Common myeloid progenitor, CD34-positive (primary cell): ENCODE measurements around the gene TNKS2.
"Not testable (repeated sequence)": the region's sequence is repeated elsewhere in the genome, so short reads cannot be mapped to it uniquely, and the experiment has no call there.

Source experiments
- CTCF ChIA-PET: fragments of 350-600 bp; sonication (Branson Sonifier 250); formaldehyde crosslinking; loops from one replicate; lab custom pipeline; 2021; ENCODE audit warnings: antibody characterized with exemption; lab: Charles Lee
- POLR2A ChIA-PET: fragments of 350-600 bp; sonication (Branson Sonifier 250); formaldehyde crosslinking; loops from one replicate; lab custom pipeline; 2021; ENCODE audit warnings: antibody characterized with exemption; lab: Charles Lee
- DNase-seq, 3 donors: peaks; one replicate each; pipeline versions ENCODE4 v3.0.0 to v3.0.0-alpha.2; 2013
- H3K27ac ChIP-seq, 2 experiments: 1 replicate in 1 of 2; 2 replicates in 1 of 2; pipeline ENCODE4 v1.7.0; 2013; ENCODE audit warnings: inconsistent platforms in 2 of 2, low read length in 2 of 2, mild to moderate bottlenecking in 2 of 2, low read depth in 1 of 2, moderate library complexity in 1 of 2; ENCODE audit not compliant: severe bottlenecking in 2 of 2, insufficient read depth in 1 of 2, poor library complexity in 1 of 2
- H3K27me3 ChIP-seq, 5 experiments: replicated peaks in 2 of 5; 1 replicate in 3 of 5; 2 replicates in 2 of 5; pipeline versions ENCODE4 v1.6.1 to v1.7.0; 2013; ENCODE audit warnings: low read length in 4 of 5, mild to moderate bottlenecking in 2 of 5, moderate library complexity in 2 of 5, inconsistent platforms in 1 of 5; ENCODE audit not compliant: insufficient read depth in 5 of 5, control insufficient read depth in 4 of 5
- H3K36me3 ChIP-seq, 4 experiments: 1 replicate in 2 of 4; 2 replicates in 2 of 4; pipeline versions ENCODE4 v1.6.1 to v1.7.0; 2013; ENCODE audit warnings: low read length in 3 of 4, control low read depth in 1 of 4, mild to moderate bottlenecking in 1 of 4; ENCODE audit not compliant: control insufficient read depth in 4 of 4, insufficient read depth in 4 of 4
- H3K4me1 ChIP-seq, 4 experiments: 1 replicate in 3 of 4; 2 replicates in 1 of 4; pipeline versions ENCODE4 v1.6.1 to v1.7.1; 2013; ENCODE audit warnings: low read length in 3 of 4, mild to moderate bottlenecking in 3 of 4, control low read depth in 1 of 4, inconsistent platforms in 1 of 4, moderate library complexity in 1 of 4; ENCODE audit not compliant: control insufficient read depth in 4 of 4, insufficient read depth in 4 of 4; ENCODE audit errors: control extremely low read depth in 1 of 4
- H3K4me3 ChIP-seq, 7 experiments: 1 replicate in 4 of 7; 2 replicates in 3 of 7; pipeline versions ENCODE4 v1.5.1 to v1.7.0; 2013; ENCODE audit warnings: mild to moderate bottlenecking in 7 of 7, low read length in 6 of 7, moderate library complexity in 6 of 7, inconsistent platforms in 2 of 7, low read depth in 2 of 7, control low read depth in 1 of 7; ENCODE audit not compliant: insufficient read depth in 4 of 7, control insufficient read depth in 1 of 7; ENCODE audit errors: extremely low read depth in 1 of 7
- H3K9me3 ChIP-seq, 5 experiments: 1 replicate in 4 of 5; 2 replicates in 1 of 5; pipeline versions ENCODE4 v1.6.1 to v1.7.1; 2013; ENCODE audit warnings: low read length in 4 of 5, mild to moderate bottlenecking in 2 of 5, inconsistent platforms in 1 of 5, low read depth in 1 of 5, moderate library complexity in 1 of 5; ENCODE audit not compliant: control insufficient read depth in 4 of 5, insufficient read depth in 2 of 5; ENCODE audit errors: control extremely low read depth in 1 of 5
- WGBS: methylation state at CpG from one replicate; pipeline ENCODE4 v1.1.5; 2013; ENCODE audit not compliant: insufficient coverage; 5-methylcytosine and 5-hydroxymethylcytosine counted together

TNKS2 gene

GRCh38 chr10:91887272-91888076 is 89.2 kb downstream of the TNKS2 start:
- peaks cover 7 to 13% (median 12%) of the 10 kb centered on the region in 4 experiments for H3K4me1 ChIP-seq
- CTCF ChIA-PET = interaction anchor here (0.8 kb wide), 1 partner anchor 88 kb away, joined by 3 read pairs; no protein-coding TSS in a partner anchor
- DNase-seq = peak; percentile 21 to 58 (median 29)
- peaks cover 2 to 37% (median 11%) of the 10 kb centered on the region in 5 experiments for H3K27me3 ChIP-seq
- peak overlapping the region in 6 of 7 experiments; percentile 57 to 75 (median 69) for H3K4me3 ChIP-seq
- no peaks in the 10 kb centered on the region for H3K9me3 ChIP-seq
- POLR2A ChIA-PET = interaction anchor here (0.6 kb wide), 1 partner anchor 51 kb away, joined by 3 read pairs; no protein-coding TSS in a partner anchor
- H3K27ac ChIP-seq = no peak overlapping the region
- H3K36me3 ChIP-seq = no peaks in the 10 kb centered on the region
- 0% methylated on average over 36 of the region's 59 CpGs for WGBS

DNA sequence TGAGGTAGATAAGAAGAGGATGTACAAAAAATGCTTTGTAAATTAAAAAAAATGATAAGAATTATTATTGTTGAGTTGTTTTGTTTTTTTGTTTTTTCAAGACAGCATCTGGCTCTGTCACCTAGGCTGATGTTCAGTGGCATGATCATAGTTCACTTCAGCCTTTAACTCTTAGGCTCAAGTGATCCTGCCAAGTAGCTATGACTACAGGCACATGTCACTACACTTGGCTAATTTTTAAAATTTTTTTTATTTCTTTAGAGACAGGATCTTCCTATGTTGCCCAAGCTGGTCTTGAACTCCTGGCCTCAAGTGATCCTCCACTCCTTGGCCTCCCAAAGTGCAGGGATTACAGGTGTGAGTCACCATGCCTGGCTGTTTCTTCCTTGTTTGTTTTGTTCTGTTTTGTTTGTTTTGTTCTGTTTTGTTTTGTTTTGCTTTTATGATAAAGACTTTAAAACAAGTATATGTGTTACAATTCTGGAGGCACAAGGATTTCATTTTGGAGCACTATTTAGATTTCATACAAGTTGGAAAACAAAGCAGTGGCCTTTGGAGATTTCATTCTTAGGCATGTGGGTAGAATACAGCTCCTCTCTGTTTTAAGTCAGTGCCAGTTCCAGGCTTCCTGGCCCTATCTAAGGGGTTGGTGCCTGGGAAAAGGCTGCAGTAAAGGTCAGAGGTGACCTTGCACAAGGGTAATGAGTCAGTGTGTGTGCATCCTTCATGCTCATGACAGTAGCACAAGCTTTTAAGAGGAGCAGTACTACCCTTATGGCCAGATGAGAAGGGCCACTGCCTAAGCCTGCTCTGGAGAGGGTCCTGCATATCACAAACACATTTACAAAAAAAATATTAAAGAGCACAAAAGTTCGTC is 93.1 kb downstream of the TNKS2 start:
- peaks cover 2 to 32% (median 11%) of the 10 kb centered on the region in 5 experiments for H3K27me3 ChIP-seq
- no peak for DNase-seq
- CTCF ChIA-PET = interaction anchor here (1.0 kb wide), 1 partner anchor 9 kb away, joined by 4 read pairs; no protein-coding TSS in a partner anchor
- no peak overlapping the region for H3K4me3 ChIP-seq
- 100% methylated on average over 1 of the region's 1 CpG for WGBS
- POLR2A ChIA-PET = no interaction called here
- no peaks in the 10 kb centered on the region for H3K36me3 ChIP-seq
- no peaks in the 10 kb centered on the region for H3K9me3 ChIP-seq
- no peak overlapping the region for H3K27ac ChIP-seq
- H3K4me1 ChIP-seq = peaks cover 7 to 13% (median 12%) of the 10 kb centered on the region in 4 experiments

DNA sequence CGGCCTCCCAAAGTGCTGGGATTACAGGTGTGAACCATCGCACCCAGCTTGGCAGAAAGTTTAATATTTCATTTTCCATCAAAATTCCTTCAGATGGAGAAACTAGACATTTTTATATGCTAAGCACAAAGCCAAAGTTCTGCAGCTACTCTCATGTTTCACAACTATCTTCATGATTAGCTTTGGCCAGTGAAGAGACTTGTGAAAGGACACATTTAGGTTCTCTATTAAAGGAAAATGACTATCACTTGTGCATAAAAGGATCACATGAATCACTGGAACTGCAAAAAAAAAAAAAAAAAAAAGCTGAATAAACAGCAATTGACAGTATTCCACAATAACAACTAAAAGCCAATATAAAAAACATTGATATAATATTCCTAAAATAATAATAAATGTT is 94.8 kb downstream of the TNKS2 start:
- Histone ChIP-seq H3K27me3 (peaks cover 0 to 20% (median 6%) of the 10 kb centered on the region in 5 experiments), H3K27ac (no peak overlapping the region), H3K4me1 (peaks cover 0 to 1% (median under 1%) of the 10 kb centered on the region in 4 experiments), H3K4me3 (no peak overlapping the region), H3K9me3 (no peaks in the 10 kb centered on the region), H3K36me3 (no peaks in the 10 kb centered on the region)
- CTCF ChIA-PET = no interaction called here
- WGBS = 100% methylated on average over 1 of the region's 2 CpGs
- no peak for DNase-seq
- POLR2A ChIA-PET = interaction anchor here (0.7 kb wide), 1 partner anchor 545 kb away, joined by 3 read pairs; no protein-coding TSS in a partner anchor

- POLR2A ChIA-PET, H3K27ac ChIP-seq, H3K4me3 ChIP-seq, H3K9me3 ChIP-seq, H3K36me3 ChIP-seq, H3K4me1 ChIP-seq, CTCF ChIA-PET, DNase-seq: not testable (repeated sequence)
- peaks cover 0 to 11% (median 3%) of the 10 kb centered on the region in 5 experiments for H3K27me3 ChIP-seq
- 94% methylated on average over 9 of the region's 14 CpGs for WGBS
These were observed 96.0 kb downstream of the TNKS2 start for GRCh38 chr10:91894261-91894685.

GRCh38 chr10:91896212-91896756 is 98.1 kb downstream of the TNKS2 start:
- H3K4me3 ChIP-seq = no peak overlapping the region
- ChIA-PET POLR2A (no interaction called here), CTCF (no interaction called here)
- no peak for DNase-seq
- H3K36me3 ChIP-seq = no peaks in the 10 kb centered on the region
- peaks cover 0 to under 1% (median under 1%) of the 10 kb centered on the region in 4 experiments for H3K4me1 ChIP-seq
- no peaks in the 10 kb centered on the region for H3K9me3 ChIP-seq
- no peak overlapping the region for H3K27ac ChIP-seq
- WGBS = 100% methylated on average over 2 of the region's 3 CpGs
- H3K27me3 ChIP-seq = no peaks in the 10 kb centered on the region

- Histone ChIP-seq H3K4me1 (peaks cover 0 to 10% (median 5%) of the 10 kb centered on the region in 4 experiments), H3K27me3 (no peaks in the 10 kb centered on the region), H3K9me3 (no peaks in the 10 kb centered on the region), H3K4me3 (no peak overlapping the region), H3K27ac (no peak overlapping the region), H3K36me3 (no peaks in the 10 kb centered on the region)
- WGBS = 86% methylated on average over 8 of the region's 8 CpGs
- CTCF ChIA-PET = no interaction called here
- DNase-seq = no peak
- POLR2A ChIA-PET = no interaction called here
These were observed 99.2 kb downstream of the TNKS2 start for GRCh38 chr10:91897421-91897820.
